Fibroblast of skin of right biceps (primary cell): Measurements from ENCODE around the gene SPTBN5.

Source experiments
- DNase-seq: peaks from one replicate; pipeline ENCODE4 v3.0.0-alpha.2; 2013

Gene SPTBN5

GRCh38 chr15:41798607-41799487, 95.0 kb downstream of the SPTBN5 start:
- no peak for DNase-seq
